ENCODE results near the gene MAPK11.

Gene MAPK11

GRCh38 chr22:50261615-50262459, 8.3 kb downstream of the MAPK11 start, which contains the start of gene MAPK12:
MAPK12 (minus strand) TSS chr22:50261683; CDS start chr22:50261509, 174 bp downstream.
- no peak for FAIRE-seq
- DNase-seq (ENCODE audit: low spot score) = no peak

GRCh38 chr22:50260801-50261614, 9.2 kb downstream of the MAPK11 start:
- DNase-seq (ENCODE audit: low spot score) = peak; percentile 7

DNA sequence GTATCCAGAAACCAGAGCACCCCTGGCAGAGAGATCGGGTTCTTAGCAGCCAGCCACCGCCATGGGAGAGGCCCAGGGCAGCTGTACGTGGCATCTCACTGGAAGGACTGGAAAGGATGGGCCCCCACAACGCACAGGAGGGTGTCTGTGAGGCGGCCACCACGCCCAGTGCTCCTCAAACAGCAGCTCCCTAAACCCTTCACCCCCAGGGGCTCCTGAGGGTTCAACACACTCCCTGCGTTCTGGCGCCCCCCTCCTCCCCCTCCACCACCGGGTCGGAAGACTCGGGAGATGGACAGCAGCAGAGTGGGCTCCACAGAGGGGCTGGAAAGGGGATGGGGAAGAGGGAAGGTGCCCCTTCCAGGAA, 9.8 kb downstream of the MAPK11 start:
- DNase-seq (ENCODE audit: low spot score) (no peak), FAIRE-seq (no peak)

More at GRCh38 chr22:50260801-50261614, 9.2 kb downstream of the MAPK11 start:
- FAIRE-seq = no peak

DNA sequence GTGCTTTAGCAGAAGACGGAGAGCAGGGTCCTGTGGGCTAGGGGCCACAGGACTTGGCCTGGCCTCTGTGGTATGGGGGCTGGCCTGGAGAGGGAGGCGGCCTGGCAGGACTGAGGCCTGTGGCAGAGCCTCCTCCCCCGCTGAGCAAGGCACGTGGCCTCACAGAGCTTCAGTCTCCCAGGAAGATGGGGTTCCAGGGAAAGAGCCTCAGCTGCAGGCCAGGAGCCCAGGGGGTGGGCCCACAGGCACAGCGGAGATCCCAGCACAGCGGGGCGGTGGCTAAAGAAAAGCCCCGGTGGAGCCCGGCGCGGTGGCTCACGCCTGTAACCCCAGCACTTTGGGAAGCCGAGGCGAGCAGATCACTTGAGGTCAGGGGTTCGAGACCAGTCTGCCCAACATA, 10.9 kb downstream of the MAPK11 start:
- DNase-seq (ENCODE audit: low spot score) = no peak
- FAIRE-seq = no peak

GRCh38 chr22:50258361-50259292, 11.6 kb downstream of the MAPK11 start:
- DNase-seq (ENCODE audit: low spot score) (no peak), FAIRE-seq (no peak)

DNA sequence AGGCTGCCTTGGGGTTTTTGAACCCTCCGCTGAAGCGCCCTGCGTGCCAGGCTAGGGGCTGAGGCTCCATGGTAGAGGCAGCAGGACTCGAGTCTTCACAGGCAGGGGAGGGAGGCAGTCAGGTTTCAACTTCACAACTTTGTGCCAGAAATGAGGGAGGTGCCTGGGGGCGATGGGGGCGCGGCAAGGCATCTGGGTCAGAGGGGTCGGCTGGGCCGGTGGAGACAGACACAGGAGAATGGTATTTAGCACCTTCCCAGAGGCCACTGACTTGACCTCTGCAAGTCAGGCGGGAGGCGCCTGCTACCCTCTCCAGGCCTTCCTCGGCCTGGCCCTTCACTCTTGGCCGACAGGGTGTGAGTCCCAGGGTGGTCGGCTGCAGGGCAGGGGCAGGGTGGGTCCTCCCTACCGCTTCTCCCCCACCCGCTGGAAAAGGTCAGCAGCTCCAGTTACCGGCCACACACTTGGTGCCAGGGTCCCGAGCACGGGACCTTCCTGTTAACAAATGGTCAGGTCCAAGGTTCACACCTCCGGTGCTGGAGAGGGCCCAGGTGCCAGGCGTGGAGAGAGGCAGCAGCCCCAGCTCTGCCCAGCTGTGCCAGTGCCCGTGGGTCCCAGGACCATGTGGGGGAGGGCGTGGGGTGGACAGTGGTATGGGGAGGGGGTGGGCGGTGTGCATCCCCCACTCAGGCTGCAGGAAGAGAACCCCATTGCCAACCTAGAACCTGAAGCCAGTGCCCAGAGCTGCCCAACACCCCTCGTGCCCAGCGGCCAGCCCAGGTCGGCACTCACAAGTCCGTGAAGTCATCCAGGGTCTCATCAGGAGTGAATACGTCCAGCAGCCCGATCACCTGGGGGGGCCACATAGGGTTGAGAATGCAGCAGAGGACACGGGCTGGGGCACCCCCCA, 12.5 kb downstream of the MAPK11 start:
- FAIRE-seq = no peak

DNA sequence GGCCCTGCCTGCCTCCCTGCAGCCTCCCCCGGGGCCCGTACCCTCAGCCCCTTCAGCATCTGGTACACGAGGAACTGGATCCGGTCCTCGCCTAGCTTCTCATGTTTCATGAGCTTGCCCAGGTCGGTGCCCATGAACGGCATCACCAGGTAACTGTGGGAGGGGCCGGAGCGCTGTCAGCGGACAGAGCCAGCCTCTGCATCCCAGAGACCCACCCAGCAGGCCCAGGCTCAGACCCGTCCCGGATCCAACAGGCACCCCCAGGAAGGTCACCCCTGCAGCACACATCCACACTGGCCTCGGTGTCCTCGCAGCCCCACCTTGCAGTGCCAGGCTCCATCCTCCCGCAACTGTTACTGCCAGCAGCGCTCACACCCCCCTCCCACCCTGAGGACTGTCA, 13.1 kb downstream of the MAPK11 start:
- DNase-seq (ENCODE audit: low spot score) (no peak), FAIRE-seq (no peak)

More for the DNA sequence above, 12.5 kb downstream of the MAPK11 start:
- DNase-seq (ENCODE audit: low spot score) = no peak

DNA sequence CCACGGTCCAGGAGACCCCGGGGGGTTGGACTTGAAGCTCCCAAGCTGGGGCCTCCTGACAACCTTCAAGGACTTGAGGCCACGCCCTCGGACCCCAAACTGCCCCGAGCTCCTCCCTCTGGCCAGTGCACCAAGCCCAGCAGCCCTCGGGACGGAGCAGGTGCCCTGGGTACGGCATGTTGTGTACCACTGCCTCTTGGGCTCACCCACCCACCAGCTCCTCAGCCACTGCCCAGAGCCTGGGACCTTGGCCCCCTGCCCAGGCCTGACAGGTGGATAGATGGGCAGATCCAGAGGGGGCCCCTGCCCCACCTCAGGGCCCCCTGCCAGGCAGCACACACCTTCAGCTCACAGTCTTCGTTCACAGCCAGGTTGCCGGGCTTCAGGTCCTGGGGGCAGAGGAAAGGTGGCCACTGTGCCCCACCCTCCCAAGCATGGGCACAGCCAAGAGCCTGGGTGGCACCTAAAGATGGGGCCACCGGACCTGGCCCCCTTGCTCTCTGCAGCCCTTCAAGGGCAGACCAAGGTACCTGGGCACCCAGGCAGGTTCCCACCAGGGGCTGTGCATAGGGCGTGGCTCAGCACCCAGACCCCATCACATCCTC, 13.8 kb downstream of the MAPK11 start:
- no peak for FAIRE-seq
- DNase-seq (ENCODE audit: low spot score) = no peak

DNA sequence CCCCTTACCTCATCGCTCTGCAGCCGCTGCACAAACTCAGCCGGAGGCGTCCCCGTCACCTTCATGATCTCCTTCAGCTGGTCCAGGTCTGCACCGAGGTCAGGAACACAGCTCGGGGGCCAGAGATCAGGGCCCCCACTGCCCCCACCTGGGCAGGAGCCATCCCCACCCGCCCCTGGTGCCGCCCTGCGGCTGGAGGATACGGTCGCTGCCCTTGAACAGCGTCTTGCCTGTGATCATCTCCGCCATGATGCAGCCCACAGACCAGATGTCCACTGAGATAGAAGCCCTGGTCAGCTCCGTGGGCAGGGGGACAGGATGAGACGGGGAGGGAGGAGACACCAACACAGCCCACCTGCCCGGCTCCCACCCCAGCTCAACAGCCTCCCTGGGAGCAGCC, 14.6 kb downstream of the MAPK11 start:
- no peak for FAIRE-seq
- no peak for DNase-seq (ENCODE audit: low spot score)

GRCh38 chr22:50255099-50255498, 15.1 kb downstream of the MAPK11 start:
- FAIRE-seq (no peak), DNase-seq (ENCODE audit: low spot score) (no peak)

- no peak for DNase-seq (ENCODE audit: low spot score)
Measured at GRCh38 chr22:50253941-50254340, 16.2 kb downstream of the MAPK11 start.

GRCh38 chr22:50253046-50253915, 16.9 kb downstream of the MAPK11 start:
- FAIRE-seq (no peak), DNase-seq (ENCODE audit: low spot score) (no peak)

More at GRCh38 chr22:50253941-50254340, 16.2 kb downstream of the MAPK11 start:
- FAIRE-seq = no peak

- DNase-seq (ENCODE audit: low spot score) (peak; percentile 37), FAIRE-seq (no peak)
Measured at GRCh38 chr22:50252082-50253045, 17.8 kb downstream of the MAPK11 start.

DNA sequence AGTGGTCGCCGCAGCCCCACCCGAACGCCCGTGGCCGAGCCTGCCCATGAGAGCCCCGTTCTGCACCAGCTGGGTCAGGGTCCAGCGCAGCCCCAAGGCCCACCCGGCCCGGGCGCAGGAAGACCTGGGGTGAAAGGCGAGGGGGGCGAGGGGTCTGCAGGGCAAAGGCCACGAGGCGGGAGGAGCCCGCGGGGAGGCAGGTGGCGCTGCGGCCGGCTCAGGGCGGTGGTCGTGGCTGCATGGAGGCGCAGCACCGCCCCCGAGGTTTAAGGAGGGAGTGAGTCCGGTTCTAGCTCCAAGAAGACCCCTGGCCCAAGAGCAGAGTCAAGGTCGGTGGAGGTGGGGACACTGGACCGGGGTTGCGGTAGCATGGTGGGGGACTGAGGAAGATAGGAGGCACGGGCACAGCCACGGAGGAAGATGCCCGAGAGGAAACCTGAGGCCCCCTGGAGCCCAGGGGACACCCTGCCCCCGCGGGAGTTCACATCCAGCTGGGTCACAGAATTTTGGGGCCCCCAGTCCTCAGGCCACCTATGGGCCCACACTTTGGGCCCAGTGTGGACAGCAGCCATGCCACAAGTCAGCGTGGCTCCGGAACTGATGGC, 18.6 kb downstream of the MAPK11 start:
- FAIRE-seq = no peak
- no peak for DNase-seq (ENCODE audit: low spot score)

GRCh38 chr22:50250555-50251476, 19.4 kb downstream of the MAPK11 start, which contains the start of gene HDAC10:
HDAC10 (minus strand) TSS chr22:50251265; CDS start chr22:50251032, 233 bp downstream.
- DNase-seq (ENCODE audit: low spot score) = peak; percentile 56
- no peak for FAIRE-seq

- no peak for FAIRE-seq
Measured at GRCh38 chr22:50250249-50250554, 20.0 kb downstream of the MAPK11 start.

More at GRCh38 chr22:50250249-50250554, 20.0 kb downstream of the MAPK11 start:
- no peak for DNase-seq (ENCODE audit: low spot score)
